Activated T-helper 1 cell treated with anti-CD3 and anti-CD28 coated beads, Interleukin-2, amount 50 U/mL, for 16 hours (primary cell): ENCODE data around the gene GAS2L2.
"Not testable (repeated sequence)": the region's sequence is repeated elsewhere in the genome, so short reads cannot be mapped to it uniquely, and the experiment has no call there.

ENCODE experiments used
- DNase-seq, 2 donors: peaks; one replicate each; pipeline ENCODE4 v3.0.0-alpha.2; 2020; ENCODE audit warnings: low read depth in 1 of 2, low spot score in 1 of 2

The GAS2L2 gene

DNA sequence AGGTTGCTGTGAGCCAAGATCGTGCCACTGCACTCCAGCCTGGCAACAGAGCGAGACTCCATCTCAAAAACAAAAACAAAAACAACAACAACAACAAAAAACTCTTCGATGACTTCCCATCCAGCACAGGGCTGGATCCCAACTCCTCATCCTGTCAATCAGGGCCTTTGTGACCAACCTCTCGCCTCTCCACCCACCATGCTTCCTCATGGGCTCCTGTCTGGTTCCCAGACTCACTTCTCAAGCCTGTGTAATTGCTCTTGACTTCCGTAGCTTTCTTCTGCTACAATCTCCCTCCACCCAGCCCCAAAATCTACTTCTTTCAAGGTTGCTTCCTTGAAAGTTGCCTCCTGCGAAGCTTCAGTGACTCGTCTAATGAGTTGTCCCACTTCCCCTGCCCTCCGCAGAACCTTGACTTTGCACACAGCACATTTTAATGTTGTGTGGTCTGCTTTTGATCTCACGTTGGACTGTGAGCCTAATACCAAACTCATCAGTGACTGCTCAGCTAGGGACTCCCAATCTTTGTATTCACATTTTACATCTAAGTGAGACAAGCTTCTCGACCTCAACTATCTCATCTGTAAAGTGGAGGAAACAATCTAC, 22.5 kb downstream of the GAS2L2 start:
- DNase-seq, result no peak

DNA sequence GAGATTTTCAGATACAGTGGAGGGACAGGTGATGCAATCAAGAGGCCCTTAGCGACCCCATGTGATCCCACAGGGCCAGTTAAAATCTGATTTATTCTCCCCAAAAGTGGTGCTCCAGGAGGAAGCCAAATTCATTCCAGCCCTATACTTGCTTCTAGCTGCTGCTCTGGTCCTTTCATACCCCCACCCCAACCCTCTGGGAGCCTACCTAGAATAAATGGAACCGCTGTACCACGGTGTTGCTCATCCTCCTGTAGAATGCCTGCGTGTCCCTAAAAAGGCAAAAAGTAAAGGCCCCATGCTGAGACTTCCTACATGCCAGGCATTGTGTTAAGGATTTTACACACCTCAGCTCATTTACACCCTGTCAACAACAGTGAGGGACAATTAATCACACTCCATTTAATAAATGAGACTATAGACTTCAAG, 23.6 kb downstream of the GAS2L2 start:
- DNase-seq, result no peak

DNA sequence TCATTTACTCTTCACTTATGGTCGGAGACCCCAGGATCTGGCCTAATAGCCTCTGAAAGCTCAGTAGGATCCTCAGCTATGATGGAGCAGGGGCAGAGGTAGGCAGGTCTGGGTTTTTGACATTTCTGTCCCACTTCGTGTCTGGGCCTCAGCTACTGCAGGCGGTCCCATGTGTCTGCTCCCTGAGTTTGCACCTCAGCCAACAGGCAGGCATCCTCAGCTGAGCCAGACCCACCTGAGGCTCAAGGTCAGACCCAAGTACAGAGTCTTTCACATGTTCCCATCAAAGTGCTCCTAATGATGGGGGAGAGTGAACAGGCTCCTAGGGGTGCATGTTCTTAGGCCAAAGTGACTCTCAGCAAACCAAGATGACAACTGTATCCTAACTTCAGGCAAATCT, 24.5 kb downstream of the GAS2L2 start:
- no peak for DNase-seq

DNA sequence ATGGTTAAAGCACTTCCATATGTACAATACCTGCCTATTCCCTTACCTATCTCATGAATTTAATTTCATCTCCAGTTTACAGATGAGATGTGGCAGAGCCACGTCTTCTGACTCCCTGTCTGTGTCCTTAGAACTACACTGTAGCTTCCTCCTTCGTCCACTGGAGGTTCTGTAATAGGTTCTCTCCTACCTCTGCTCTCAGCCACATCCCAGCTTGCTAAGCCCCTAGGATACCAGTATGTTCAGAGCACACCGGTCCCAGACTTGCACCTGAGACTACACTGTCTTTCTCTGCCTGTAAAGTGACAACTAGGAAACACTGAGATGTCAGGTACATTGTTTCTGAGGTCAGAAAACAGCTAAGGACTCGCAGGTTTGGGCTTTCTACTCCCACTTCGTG, 25.4 kb downstream of the GAS2L2 start:
- DNase-seq, result no peak

DNA sequence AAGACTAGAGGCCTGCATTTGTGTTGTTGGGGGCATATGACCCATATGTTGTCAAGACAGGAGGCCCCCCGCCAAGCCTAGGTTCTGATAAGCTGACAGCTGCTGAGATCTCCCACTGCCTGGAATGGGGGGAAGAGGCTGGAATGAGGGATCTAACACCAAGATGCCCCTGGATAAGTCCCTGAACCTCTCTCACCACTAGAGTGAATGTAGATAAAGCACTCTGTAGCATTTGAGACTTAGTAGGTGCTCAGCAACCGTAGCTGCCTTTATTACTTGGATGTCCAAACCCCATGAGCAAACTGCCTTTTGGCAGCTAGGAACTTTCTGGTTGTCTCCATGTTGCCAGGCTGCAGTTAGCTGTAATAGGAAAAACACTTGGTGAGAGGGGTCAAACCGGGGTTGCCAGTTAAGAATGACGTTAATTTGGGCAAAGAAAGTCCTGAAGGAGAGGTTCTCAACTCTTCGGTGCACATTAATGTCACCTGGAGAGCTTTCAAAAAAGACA, 26.0 kb downstream of the GAS2L2 start:
- no peak for DNase-seq

DNA sequence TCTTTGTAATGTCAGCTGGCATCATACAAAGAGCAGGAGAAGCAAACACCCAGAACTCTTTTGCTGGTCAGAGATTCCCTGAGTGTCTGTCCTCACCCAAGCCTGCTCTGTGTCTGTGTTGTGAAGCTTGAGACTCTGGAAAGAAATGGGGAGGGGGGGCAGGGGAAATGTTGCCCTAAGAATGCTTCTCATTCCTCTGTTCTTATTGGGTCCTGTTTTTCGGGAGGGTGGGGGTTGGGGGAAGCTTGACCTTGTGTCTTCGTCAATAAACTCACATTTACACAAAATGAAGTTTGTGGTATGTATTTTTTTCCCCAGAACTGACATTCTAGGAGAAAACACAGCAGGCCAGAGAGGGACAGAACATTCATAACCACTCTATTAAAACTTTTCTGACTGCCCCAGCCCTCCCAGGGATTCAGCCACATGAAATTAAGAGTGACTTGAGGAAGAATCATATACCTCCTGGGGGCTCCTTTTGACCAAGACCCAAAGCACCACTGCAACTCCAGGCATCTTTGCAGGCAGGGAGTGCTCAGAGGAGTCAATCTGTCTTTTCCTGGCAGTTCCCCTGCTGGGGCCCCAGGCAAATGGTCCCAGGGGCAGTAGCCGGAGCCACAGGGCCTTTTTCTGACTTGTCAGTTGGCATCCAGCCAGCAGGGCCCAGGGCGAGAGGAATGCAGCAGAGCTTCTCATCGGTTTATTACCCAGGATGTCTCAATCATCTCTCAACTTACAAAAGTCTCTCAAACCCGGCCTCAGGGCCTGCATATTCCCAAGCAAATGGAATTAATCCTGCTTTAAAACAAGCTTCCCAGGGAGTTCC, 26.7 kb downstream of the GAS2L2 start:
- DNase-seq, result no peak

DNA sequence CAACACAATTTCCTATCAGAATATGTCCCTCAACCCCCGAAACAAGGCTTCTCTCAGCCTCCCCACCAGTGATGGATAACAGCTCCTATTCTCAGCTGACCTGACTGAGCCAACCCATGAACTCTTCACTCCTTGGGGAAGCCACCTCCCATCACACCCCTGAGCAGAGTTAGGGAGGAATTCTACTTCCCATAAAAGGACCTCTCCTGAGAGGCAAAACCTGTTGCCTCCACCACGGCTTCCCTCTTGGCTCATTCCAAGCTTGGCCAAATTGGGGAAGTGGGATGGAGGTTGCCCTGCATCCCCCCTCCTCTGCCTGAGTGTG, 27.3 kb downstream of the GAS2L2 start:
- DNase-seq, result no peak

DNA sequence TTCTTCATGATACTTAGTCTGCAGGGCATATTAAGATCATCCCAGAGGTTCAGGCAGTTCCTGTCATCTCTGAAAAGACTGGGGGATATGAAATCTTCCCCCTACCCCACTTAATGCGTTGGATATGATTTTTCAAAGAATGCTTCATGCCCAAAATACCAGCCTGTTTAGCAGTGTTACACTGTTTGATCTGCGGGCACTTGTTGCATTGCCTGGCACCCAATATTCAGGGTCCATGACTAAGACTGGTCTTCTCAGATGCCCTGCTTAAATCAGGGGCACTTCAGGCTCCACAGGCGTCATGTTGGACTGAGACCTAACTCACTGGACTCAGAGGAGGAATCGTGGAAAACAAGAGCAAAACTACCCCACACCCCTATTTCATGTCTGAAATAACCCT, 28.0 kb downstream of the GAS2L2 start:
- DNase-seq, result no peak

DNA sequence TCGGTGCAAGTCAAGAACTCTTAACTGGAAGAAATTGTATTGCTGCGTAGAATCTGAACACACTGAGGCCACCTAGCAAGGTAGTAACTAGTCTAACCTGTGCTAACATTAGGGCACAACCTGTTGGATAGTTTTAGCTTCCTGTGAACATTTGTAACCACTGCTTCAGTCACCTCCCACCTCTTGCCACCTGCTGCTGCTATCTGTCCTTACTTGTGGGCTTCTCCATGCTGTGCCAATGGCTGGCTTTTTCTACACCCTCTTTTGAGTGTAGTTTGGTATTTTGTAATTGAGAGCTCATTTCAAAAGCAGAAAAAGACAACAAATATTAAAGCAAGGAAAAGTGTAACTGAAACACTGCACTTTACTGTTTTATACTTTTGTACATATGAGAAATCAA, 29.3 kb downstream of the GAS2L2 start:
- no peak for DNase-seq

DNA sequence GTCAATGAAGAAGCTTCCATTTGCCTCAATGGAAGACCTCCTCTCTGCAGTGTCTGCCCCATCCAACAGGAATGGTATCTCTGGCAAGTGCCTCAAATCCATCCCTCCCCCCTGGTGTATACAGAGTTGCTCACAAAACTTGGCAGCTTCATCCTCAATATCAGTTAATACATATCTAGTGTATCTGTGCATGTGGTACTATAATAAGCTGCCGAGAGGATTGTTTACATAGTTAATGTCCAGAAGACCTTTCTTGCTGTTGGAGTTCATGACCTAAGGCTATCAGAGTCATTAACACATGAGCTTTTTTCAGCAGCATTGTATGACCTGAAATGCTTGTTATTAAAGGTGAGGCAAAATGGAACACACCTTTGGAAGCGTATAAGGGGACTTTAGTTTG, 35.6 kb downstream of the GAS2L2 start:
- no peak for DNase-seq

DNA sequence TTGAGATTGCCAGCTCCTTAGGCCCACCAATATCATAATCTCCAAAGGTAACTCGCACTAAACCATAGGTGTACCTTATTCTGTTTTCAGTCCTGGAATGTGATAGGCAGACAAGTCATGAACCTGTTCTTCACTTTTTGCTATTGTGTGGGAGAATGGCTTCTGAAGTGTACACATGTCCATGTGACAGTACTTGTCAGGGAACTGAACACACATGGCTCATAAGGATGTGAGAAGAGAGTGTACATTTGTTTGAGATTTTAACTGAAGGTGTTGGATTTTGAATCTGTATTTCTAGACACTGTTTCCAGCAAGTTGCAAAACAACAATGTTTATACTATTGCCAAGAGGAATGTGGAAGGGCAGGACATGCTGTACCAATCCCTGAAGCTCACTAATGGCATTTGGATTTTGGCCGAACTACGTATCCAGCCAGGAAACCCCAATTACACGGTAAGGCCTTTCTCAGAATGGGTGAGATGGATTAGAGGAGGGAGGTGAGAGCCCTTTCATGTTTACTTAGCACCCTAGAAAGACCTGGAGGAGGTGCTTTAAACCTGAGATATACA, 36.1 kb downstream of the GAS2L2 start:
- no peak for DNase-seq

DNA sequence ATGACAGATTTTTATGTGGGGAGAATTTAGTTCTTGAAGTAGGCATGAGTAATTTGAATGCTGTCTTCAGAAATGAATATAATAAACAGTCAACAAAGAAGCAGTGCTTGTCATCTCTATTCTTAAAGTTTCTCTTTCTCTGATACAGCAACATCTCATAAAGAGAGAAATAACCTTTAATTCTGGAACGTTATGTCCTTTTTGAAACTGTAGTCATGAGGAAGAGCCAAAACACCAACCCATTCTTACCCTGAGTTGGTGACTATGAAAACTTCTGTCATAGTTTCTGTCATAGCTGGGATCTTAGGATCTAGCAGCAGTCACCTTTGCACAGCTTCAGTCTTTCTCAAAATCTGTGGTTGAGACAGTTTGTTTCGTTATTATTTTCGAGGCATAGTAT, 36.9 kb downstream of the GAS2L2 start:
- no peak for DNase-seq

DNA sequence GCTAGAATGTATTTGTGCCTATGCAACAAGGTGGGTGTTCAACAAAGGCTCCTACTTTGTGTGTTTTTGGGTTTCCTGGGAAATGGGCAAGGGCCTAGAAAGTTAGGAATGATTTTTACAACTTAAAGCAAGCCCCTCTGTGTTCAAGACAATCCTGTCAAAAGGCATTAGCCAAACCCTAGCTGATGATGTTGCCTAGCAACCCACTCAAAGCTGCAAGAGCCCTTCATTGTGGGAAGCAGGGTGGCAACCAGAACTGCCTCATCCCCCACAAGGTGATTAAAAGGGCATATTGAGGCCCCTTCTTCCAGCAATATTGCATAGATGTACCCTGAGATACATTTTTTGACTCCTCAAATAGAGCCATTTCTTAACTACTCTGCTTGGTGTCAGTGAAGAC, 37.6 kb downstream of the GAS2L2 start:
- DNase-seq, result no peak

DNA sequence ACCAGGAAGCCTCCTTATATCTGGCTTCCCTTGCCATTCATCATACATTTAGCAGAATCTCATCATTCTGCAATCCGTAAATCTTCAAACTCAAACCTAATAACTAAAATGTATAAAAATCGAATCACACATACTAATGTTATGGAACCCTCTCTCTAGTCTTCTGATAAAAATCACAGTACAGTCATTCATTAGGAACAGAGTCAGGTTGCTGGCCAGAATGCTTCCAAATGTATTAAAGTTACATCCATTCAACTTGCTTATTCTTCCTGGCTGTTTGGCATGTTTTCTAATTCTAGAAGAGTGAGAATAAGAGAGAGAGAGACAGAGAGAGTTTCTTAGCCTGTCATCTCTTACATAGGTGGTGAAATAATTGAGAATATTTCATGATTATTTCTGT, 38.1 kb downstream of the GAS2L2 start:
- DNase-seq, result no peak

DNA sequence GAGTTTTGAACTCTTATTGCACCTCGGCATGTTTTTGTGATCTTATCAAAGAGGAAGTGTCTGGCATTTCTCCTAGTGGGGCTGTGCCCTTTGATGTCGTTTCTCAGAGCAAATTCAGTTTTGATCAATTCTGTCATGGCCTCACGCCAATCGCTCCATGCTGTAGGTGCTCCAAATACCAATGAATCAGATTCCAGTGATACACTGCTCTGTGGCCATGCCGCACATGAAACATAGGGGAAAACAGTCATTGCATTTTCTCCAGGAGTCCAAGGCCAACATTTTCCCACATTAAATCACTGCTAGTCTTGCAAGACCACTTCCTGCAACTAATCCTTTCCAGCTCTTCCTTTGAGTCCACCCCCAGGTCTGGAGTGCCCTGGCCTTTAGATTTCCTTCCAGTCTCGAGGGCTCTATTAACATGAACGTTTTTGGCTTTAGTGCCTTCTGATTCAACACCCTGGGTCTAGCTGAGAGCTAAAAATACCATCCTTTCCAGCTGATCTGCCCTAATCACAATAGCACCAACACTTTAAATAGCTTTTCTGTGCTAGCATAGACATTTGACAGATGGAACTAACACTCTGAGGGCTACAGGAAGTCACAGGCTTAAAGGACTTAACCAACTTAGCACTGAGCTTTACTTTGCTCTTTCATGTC, 39.8 kb downstream of the GAS2L2 start:
- DNase-seq, result no peak

DNA sequence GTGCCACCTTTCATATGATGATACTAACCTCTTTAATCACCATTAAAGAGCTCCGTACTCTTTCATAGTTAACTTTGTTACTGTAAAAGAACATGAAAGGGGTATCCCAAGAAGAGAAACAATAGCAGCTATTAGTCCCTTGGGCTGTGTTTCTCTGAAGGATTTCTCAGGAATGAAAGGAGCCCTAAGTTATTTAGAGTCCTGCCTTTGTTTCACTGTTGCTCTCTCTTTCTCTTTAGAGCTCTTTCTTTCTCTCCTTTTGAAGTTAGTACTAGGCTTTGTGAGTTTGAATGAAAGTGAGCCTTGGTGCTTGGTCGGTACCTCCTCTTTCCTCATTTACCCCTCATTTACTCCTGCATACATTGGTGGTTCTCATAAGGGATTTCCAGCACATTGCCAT, 42.1 kb downstream of the GAS2L2 start:
- DNase-seq, result no peak

DNA sequence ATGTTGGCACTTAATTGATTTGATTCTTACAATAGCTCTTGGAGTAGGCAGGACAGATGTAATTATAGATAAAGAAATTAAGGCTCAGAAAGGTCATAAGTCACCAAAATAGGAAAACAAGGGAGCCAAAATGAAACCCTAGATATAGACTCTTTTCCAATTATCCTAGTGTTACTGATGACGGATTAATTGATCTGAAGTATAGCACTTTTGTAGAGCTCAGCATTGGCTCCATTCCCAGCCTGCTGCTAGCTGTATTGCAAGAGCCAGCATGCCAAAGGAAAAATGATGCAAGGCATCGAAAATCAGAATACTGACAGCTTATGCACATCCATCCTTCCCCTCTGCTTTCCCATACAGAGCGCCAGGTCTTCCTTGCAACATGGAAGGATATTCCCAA, 43.2 kb downstream of the GAS2L2 start:
- no peak for DNase-seq

DNA sequence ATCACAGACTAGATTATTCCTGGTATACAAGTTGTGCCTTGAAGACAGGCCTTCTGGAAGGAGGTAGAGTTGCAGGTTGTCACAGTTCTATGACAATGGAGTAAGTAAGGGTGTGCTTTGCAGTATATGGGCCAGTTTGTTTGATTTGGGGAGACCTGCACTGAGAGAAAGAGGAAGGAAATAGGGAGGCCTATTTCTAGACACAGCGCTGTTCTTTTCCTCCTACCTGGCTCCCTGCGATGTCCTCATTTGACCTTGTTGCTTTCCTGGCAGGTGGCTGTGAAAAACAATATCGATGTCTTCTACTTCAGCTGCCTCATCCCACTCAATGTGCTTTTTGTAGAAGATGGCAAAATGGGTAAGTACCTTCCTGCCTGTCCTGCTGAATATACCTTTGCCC, 44.1 kb downstream of the GAS2L2 start:
- DNase-seq, result no peak

DNA sequence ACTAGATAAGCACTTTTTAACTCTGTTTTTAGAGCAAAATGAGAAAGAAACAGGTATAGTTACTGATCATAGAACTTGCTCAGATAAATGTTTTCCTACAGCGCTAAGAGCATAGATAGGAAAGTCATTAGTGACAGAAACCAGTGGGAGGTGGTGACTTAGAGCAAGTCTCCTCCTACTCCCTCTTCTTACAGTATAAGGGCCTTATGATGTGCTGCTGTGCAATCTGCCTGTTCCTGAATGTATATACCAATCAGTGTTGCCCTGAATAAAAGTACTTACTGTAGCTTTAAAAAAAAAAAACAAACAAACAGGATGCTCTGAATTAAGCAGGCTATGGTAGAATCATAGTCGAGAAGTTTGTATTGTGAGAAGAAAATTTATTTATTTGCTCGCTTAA, 44.9 kb downstream of the GAS2L2 start:
- DNase-seq, result no peak

DNA sequence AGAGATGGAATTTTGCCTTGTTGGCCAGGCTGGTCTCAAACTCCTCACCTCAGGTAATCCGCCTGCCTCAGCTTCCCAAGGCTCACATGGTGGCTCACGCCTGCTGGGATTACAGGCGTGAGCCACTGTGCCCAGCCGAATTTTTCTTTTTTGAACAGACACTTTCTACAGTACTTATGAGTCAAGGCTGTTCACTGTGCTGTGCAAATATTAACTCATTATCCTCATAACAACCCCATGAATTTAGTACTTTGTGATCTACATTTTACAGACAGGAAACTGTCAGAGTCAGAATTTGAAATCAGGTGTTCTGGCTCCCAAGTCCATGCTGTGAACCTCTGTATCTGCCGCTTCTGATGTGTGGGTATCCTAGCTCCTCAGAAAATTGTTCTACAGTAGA, 47.3 kb downstream of the GAS2L2 start:
- DNase-seq, result no peak

DNA sequence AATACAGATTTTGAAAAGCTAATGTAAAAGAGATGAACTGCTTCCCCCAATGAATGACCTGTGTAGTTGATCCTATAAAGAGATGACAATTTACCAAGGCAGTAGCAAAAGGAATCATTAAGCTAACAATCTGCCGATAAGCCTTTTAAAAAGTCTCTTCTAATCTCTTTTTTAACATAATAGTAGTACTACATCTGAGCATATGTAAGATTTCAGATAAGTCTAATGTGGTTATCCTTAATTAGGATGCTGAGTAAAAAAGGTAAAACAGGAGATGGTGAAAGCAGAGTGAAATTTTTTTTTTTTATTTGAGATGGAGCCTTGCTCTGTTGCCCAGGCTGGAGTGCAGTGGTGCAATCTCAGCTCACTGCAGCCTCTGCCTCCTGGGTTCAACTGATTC, 47.8 kb downstream of the GAS2L2 start:
- DNase-seq, result no peak

DNA sequence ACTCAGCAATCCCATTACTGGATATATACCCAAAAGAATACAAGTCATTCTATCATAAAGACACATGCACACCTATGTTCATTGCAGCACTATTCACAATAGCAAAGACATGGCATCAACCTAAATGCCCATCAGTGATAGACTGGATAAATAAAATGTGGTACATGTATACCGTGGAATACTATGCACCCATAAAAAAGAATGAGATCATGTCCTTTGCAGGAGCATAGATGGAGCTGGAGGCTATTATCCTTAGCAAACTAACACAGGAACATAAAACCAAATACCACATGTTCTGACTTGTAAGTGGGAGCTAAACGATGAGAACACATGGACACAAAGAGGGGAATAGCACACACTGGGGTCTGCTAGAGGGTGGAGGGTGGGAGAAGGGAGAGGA, 49.7 kb downstream of the GAS2L2 start:
- DNase-seq, result not testable (repeated sequence)
